NCI-H1694 (cell line): ENCODE measurements around the gene FANCC.

Experiments
- DNase-seq: peaks from one replicate; lab custom pipeline; 2025; lab: John Stamatoyannopoulos, UW

The FANCC gene

GRCh38 chr9:95100071-95100627 lies 217.4 kb downstream of the FANCC start:
- DNase-seq = no peak

GRCh38 chr9:95099321-95100070 lies 218.0 kb downstream of the FANCC start:
- no peak for DNase-seq

GRCh38 chr9:95098391-95098921 lies 219.1 kb downstream of the FANCC start:
- DNase-seq = no peak

- DNase-seq = no peak
Observed at GRCh38 chr9:95097279-95097678, 220.2 kb downstream of the FANCC start.

- no peak for DNase-seq
Observed at GRCh38 chr9:95096807-95097206, 220.7 kb downstream of the FANCC start.

GRCh38 chr9:95096381-95096780 lies 221.1 kb downstream of the FANCC start:
- no peak for DNase-seq

GRCh38 chr9:95095641-95096355 lies 221.7 kb downstream of the FANCC start:
- no peak for DNase-seq

GRCh38 chr9:95094002-95094401 lies 223.5 kb downstream of the FANCC start:
- DNase-seq = no peak

- DNase-seq = no peak
Observed at GRCh38 chr9:95093586-95093985, 223.9 kb downstream of the FANCC start.

GRCh38 chr9:95092262-95093072 lies 225.0 kb downstream of the FANCC start:
- no peak for DNase-seq

- no peak for DNase-seq
Observed at GRCh38 chr9:95091601-95092261, 225.8 kb downstream of the FANCC start.

- no peak for DNase-seq
Observed at GRCh38 chr9:95090871-95091577, 226.5 kb downstream of the FANCC start.

GRCh38 chr9:95090023-95090791 lies 227.3 kb downstream of the FANCC start:
- no peak for DNase-seq

GRCh38 chr9:95089257-95090022 lies 228.1 kb downstream of the FANCC start:
- no peak for DNase-seq

GRCh38 chr9:95088421-95089161 lies 228.9 kb downstream of the FANCC start:
- no peak for DNase-seq

- DNase-seq = no peak
Observed at GRCh38 chr9:95087659-95088242, 229.8 kb downstream of the FANCC start.

GRCh38 chr9:95086564-95086955 lies 230.9 kb downstream of the FANCC start:
- DNase-seq = no peak

- no peak for DNase-seq
Observed at GRCh38 chr9:95085861-95086563, 231.5 kb downstream of the FANCC start.
